Neural crest cell (in vitro differentiated cells): ENCODE data around the gene DNAH1. TPM values are rescaled to one million over a fixed set of nuclear protein-coding genes. Genes with fewer than 3 reads are reported as not detected.

Experiments used
- DNase-seq: peaks from one replicate; pipeline ENCODE4 v3.0.0; 2021; ENCODE audit warnings: low read depth, mixed read lengths, low spot score
- H3K27ac Mint-ChIP-seq: one replicate; pipeline ENCODE4 v1.8.0; 2021; ENCODE audit warnings: mild to moderate bottlenecking, mixed read lengths; ENCODE audit not compliant: unreplicated experiment
- H3K27me3 Mint-ChIP-seq: 2 replicates; pipeline ENCODE4 v1.8.0; 2021; ENCODE audit warnings: low read depth, mild to moderate bottlenecking, mixed read lengths
- H3K36me3 Mint-ChIP-seq: 2 replicates; pipeline ENCODE4 v1.8.0; 2021; ENCODE audit warnings: low read depth, mild to moderate bottlenecking, mixed read lengths
- H3K4me1 Mint-ChIP-seq: 2 replicates; pipeline ENCODE4 v1.8.0; 2021; ENCODE audit warnings: mixed read lengths
- H3K4me3 Mint-ChIP-seq: one replicate; pipeline ENCODE4 v1.8.0; 2021; ENCODE audit warnings: mild to moderate bottlenecking, mixed read lengths
- H3K9me3 Mint-ChIP-seq: 2 replicates; pipeline ENCODE4 v1.8.0; 2021; ENCODE audit warnings: mixed read lengths
- total RNA-seq: library from RNA; stranded (reverse); gene quantifications from 2 replicates; pipeline ENCODE4 v1.2.1, GENCODE V29; 2021
- TF ChIP-seq, protein P1 (sequence below): fragments of 200-600 bp; sonication (generic); conservative IDR thresholded peaks from 2 replicates; pipeline ENCODE4 v1.5.0; 2021; ENCODE audit warnings: antibody characterized with exemption, mild to moderate bottlenecking

The DNAH1 gene
- total RNA-seq, 1 donor from 2014 or later: 3.2 TPM

DNA sequence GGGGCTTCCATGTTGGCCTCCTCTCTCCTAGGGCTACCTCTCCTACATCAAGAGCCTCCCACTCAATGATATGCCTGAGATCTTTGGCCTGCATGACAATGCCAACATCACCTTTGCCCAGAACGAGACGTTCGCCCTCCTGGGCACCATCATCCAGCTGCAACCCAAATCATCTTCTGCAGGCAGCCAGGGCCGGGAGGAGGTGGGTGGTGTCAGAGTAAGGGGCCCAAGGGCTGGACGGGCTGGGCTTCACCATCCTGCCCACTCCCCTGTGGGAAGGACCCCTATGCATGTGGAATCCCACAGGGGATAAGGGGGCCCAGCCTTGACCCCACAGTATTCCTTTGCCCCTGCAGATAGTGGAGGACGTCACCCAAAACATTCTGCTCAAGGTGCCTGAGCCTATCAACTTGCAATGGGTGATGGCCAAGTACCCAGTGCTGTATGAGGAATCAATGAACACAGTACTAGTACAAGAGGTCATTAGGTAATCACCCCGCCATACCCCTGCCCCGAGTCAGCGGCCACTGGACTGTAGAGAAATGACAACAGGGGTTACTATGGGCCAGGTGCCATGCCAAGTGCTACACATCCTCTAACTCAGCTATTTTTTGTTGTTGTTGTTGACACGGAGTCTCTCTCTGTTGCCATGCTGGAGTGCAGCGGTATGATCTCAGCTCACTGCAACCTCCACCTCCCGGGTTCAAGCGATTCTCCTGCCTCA, 81.7 kb downstream of the DNAH1 start:
- Mint-ChIP-seq H3K27me3 (no peaks in the 10 kb centered on the region), H3K4me1 (no peaks in the 10 kb centered on the region), H3K36me3 (peaks cover 3% of the 10 kb centered on the region), H3K4me3 (no peak overlapping the region), H3K9me3 (no peaks in the 10 kb centered on the region), H3K27ac (no peak overlapping the region)
- no peak for DNase-seq
- TF ChIP-seq, protein P1, sequence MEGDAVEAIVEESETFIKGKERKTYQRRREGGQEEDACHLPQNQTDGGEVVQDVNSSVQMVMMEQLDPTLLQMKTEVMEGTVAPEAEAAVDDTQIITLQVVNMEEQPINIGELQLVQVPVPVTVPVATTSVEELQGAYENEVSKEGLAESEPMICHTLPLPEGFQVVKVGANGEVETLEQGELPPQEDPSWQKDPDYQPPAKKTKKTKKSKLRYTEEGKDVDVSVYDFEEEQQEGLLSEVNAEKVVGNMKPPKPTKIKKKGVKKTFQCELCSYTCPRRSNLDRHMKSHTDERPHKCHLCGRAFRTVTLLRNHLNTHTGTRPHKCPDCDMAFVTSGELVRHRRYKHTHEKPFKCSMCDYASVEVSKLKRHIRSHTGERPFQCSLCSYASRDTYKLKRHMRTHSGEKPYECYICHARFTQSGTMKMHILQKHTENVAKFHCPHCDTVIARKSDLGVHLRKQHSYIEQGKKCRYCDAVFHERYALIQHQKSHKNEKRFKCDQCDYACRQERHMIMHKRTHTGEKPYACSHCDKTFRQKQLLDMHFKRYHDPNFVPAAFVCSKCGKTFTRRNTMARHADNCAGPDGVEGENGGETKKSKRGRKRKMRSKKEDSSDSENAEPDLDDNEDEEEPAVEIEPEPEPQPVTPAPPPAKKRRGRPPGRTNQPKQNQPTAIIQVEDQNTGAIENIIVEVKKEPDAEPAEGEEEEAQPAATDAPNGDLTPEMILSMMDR: no peak

DNA sequence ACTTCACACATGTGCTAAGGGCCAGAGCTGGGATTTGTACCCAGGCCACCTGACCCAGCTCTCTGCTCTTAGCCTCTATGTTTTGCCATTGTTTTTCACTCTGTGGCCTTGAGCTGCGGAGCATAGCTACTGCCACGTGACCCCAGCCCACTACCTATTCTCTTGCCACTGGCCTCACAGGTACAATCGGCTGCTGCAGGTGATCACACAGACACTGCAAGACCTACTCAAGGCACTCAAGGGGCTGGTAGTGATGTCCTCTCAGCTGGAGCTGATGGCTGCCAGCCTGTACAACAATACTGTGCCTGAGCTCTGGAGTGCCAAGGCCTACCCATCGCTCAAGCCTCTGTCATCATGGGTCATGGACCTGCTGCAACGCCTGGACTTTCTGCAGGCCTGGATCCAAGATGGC, 82.6 kb downstream of the DNAH1 start:
- no peak for DNase-seq
- Mint-ChIP-seq H3K27me3 (no peaks in the 10 kb centered on the region), H3K4me1 (no peaks in the 10 kb centered on the region), H3K27ac (no peak overlapping the region), H3K9me3 (no peaks in the 10 kb centered on the region), H3K4me3 (no peak overlapping the region), H3K36me3 (peaks cover 3% of the 10 kb centered on the region)
- TF ChIP-seq, protein P1: no peak

DNA sequence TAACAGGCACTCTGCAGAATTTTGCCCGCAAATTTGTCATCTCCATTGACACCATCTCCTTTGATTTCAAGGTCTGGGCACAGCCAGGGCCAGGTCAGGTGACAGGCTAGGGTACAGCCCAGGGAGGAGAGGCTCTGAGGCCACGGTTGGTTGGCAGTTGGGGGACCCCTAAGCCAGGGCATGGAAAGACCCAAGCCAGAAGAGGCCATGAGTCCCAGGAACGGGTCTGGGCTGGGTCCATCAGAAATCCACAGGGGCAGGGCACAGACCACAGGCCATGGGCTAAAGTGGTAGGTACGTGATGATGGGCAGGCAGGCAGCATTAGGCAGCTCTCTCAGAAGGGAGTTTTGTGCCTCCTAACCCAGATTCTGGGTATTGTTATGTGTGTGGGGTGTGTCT, 83.0 kb downstream of the DNAH1 start:
- H3K36me3 Mint-ChIP-seq: peaks cover 6% of the 10 kb centered on the region
- no peak for DNase-seq
- H3K27ac Mint-ChIP-seq: no peak overlapping the region
- H3K9me3 Mint-ChIP-seq: no peaks in the 10 kb centered on the region
- H3K4me3 Mint-ChIP-seq: no peak overlapping the region
- TF ChIP-seq, protein P1: no peak
- H3K27me3 Mint-ChIP-seq: no peaks in the 10 kb centered on the region
- no peaks in the 10 kb centered on the region for H3K4me1 Mint-ChIP-seq

DNA sequence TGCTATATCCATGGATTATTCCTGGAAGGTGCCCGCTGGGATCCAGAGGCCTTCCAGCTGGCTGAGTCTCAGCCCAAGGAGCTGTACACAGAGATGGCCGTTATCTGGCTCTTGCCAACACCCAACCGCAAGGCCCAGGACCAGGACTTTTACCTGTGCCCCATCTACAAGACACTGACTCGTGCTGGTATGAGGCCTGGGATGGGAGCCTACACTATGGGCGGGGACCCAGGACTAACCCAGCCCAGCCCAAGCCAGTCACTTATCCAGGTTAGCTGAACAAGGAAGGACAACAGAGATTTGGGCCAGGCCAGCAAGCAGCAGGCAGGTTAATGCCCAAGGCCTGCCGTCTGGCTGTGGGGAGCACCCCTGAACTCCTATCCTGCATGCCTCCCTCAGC, 83.5 kb downstream of the DNAH1 start:
- Mint-ChIP-seq H3K27ac (no peak overlapping the region), H3K9me3 (no peaks in the 10 kb centered on the region), H3K4me1 (no peaks in the 10 kb centered on the region), H3K27me3 (no peaks in the 10 kb centered on the region), H3K4me3 (no peak overlapping the region), H3K36me3 (peaks cover 7% of the 10 kb centered on the region)
- no peak for DNase-seq
- TF ChIP-seq, protein P1: no peak

DNA sequence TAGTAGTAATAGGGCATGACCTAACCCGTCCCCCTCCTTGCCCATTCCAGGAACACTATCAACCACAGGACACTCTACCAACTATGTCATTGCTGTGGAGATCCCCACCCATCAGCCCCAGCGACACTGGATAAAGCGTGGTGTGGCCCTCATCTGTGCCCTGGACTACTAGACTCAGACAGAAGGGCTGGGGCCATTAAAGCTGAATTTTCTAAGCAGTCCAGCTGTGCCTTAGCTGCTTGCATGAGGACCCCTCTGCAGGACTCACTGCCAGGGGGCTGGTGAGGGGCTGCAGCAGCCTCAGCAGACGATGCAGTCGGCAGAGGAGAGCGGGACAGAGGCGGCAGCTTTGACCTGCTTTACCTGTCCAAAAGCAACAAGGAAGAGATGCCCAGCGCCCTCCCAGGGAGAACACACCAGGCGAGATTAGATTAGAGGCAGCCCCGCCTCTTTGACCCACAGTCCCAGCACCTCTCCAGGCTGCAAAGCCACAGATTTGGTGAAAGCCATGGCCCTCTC, 84.2 kb downstream of the DNAH1 start:
- Mint-ChIP-seq H3K27ac (peak overlapping the region; percentile 78), H3K4me1 (no peaks in the 10 kb centered on the region), H3K36me3 (peaks cover 7% of the 10 kb centered on the region), H3K4me3 (peak overlapping the region; percentile 60), H3K27me3 (no peaks in the 10 kb centered on the region), H3K9me3 (no peaks in the 10 kb centered on the region)
- no peak for DNase-seq
- TF ChIP-seq, protein P1: no peak
